ENCODE data around the gene PRPF38A.
"Not testable (repeated sequence)": the region's sequence is repeated elsewhere in the genome, so short reads cannot be mapped to it uniquely, and the experiment has no call there.

Gene PRPF38A

DNA sequence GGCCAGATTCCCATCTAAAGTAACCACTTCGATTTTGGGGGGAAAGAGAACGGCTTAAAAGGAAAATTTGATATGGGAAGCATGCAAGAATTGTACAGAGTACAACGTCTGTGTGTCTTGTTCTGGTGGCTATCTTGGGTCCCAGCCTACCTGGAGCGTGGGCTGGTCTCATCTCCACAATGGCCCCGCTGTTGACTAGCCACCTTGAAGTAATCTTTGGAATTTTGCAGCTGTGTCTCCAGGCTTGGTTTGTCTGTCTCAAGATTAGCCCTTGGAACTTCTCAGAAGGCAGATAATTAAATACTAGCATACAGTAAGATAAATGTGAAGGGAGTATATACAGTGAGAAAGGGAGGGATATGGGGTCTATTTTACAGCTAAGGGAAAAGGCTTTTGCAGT is 37.1 kb upstream of the PRPF38A start:
- DNase-seq (ENCODE audit: insufficient read length, low spot score) = no peak
- FAIRE-seq = no peak
- TF ChIP-seq, protein P1, sequence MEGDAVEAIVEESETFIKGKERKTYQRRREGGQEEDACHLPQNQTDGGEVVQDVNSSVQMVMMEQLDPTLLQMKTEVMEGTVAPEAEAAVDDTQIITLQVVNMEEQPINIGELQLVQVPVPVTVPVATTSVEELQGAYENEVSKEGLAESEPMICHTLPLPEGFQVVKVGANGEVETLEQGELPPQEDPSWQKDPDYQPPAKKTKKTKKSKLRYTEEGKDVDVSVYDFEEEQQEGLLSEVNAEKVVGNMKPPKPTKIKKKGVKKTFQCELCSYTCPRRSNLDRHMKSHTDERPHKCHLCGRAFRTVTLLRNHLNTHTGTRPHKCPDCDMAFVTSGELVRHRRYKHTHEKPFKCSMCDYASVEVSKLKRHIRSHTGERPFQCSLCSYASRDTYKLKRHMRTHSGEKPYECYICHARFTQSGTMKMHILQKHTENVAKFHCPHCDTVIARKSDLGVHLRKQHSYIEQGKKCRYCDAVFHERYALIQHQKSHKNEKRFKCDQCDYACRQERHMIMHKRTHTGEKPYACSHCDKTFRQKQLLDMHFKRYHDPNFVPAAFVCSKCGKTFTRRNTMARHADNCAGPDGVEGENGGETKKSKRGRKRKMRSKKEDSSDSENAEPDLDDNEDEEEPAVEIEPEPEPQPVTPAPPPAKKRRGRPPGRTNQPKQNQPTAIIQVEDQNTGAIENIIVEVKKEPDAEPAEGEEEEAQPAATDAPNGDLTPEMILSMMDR (IDR thresholded peaks at IDR 0.05; ENCODE audit: insufficient read depth, missing control alignments) = no peak

DNA sequence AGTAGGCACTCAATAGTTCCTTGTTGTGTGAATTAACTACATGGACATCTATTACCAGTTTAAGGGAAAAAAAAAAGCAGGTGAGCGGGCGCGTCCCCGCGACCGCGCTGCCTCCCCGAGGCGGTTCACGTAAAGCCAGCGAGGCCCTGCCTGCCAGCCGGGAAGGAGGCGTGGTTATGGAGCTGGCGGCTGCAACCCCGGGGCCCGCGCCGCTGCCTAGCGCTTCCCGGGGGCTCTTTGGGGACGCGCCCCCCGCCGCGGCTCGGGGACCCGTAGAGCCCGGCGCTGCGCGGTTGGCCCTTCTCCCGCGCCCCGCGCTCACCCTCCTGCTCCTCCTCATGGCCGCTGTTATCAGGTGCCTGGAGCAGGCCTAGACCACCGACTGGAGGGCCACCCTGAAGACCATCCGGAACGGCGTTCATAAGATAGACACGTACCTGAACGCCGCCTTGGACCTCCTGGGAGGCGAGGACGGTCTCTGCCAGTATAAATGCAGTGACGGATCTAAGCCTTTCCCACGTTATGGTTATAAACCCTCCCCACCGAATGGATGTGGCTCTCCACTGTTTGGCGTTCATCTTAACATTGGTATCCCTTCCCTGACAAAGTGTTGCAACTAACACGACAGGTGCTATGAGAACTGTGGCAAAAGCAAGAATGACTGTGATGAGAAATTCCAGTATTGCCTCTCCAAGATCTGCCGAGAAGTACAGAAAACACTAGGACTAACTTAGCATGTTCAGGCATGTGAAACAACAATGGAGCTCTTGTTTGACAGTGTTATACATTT is 35.8 kb upstream of the PRPF38A start:
- FAIRE-seq (peak; percentile 56), DNase-seq (ENCODE audit: insufficient read length, low spot score) (no peak)
- TF ChIP-seq, protein P1 (IDR thresholded peaks at IDR 0.05; ENCODE audit: insufficient read depth, missing control alignments) = no peak

DNA sequence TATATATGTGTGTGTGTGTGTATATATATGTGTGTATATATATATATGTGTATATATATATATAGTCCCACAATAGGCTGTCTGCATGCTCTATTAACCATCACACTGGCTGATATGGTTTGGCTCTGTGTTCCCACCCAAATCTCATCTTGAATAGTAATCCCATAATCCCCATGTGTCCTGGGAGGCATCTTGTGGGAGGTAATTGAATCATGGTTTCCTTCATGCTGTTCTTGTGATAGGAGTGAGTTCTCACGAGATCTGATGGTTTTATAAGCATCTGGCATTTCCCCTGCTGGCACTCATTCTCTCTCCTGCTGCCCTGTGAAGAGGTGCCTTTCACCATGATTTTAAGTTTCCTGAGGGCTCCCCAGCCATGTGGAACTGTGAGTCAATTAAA is 34.6 kb upstream of the PRPF38A start:
- FAIRE-seq = peak; percentile 6

DNA sequence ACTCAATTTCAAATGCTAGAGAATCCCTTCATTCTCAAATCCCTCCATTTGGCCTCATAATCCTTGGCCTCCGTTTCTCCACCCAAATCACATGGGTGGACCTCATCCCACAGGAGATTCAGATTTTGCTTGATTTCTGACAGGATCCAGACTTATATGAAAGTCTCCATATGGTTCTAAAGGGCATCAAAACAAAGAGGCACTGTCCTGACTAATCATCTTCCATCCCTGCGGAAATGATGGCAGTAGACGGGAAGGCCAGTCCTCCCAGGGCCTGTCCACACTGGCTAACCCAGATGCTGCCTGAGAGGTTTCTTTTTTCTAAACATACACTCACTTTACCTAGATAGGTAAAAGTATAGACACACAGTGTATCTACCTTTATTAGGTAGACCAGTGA is 19.0 kb upstream of the PRPF38A start:
- DNase-seq (ENCODE audit: insufficient read length, low spot score) (no peak), FAIRE-seq (no peak)
- TF ChIP-seq, protein P1 (IDR thresholded peaks at IDR 0.05; ENCODE audit: insufficient read depth, missing control alignments) = no peak

More for the DNA sequence above, 34.6 kb upstream of the PRPF38A start:
- not testable (repeated sequence) for DNase-seq (ENCODE audit: insufficient read length, low spot score)

DNA sequence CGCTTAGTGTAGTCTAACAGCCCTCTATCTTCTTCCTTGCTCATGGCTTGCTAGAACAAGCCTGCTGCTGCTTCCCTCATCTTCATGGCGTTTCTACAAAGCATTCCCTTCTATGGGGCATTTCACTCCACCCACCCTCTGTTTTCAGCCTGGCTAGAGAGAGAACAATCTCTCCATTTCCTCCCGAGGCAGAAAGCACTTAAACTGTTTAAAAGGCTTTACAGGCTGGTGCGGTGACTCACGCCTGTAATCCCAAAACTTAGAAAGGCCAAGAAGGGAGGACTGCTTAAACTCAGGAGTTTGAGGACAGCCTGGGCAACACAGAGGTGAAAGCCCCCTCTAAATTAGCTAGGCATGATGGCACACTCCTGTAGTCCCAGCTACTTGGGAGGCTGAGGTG is 17.9 kb upstream of the PRPF38A start:
- FAIRE-seq (no peak), DNase-seq (ENCODE audit: insufficient read length, low spot score) (no peak)
- TF ChIP-seq, protein P1 (IDR thresholded peaks at IDR 0.05; ENCODE audit: insufficient read depth, missing control alignments) = no peak

DNA sequence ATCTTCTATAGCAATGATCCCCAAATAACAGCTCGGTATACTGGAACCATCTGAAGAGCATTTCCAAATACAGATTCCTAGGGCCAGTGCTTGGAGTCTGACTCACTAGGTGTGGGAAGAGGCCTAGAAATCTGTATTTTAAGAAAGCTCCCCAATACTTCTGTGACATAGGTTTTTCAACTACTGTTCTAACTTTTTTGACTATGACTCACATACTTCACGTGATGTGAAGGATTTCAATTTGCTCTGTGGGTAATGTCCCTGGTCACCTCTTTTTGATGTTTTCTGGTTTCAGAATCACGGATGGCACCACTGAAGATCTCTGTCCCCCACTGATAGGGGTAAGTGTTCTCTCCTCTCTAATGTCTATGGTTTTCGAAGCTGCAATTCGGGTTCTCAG is 11.2 kb upstream of the PRPF38A start:
- DNase-seq (ENCODE audit: insufficient read length, low spot score) (no peak), FAIRE-seq (no peak)
- TF ChIP-seq, protein P1 (IDR thresholded peaks at IDR 0.05; ENCODE audit: insufficient read depth, missing control alignments) = no peak

DNA sequence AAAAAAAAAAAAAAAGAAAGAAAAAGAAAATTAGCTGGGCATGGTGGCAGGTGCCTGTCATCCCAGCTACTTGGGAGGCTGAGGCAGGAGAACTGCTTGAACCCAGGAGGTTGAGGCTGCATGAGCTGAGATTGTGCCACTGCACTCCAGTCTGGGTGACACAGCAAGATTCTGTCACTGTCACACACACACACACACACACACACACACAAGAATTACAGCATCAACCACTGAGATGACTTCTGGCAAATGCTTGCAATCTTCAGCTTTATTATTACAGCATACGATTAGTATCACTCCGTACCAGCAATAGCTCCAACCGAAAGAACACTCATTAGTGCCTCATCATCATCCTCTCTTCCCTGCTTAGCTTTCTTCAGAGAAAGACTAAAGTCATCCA is 4.8 kb upstream of the PRPF38A start:
- no peak for DNase-seq (ENCODE audit: insufficient read length, low spot score)
- TF ChIP-seq, protein P1 (IDR thresholded peaks at IDR 0.05; ENCODE audit: insufficient read depth, missing control alignments) = no peak
- FAIRE-seq = no peak

Measured in D721Med (cell line).